ENCODE measurements around the gene ITIH1.

Gene ITIH1

GRCh38 chr3:52787672-52788625 lies 10.6 kb downstream of the ITIH1 start:
- TF ChIP-seq REST (IDR thresholded peaks at IDR 0.05; ENCODE audit: insufficient read depth in 1 of 2, low read depth in 2 of 2, low read length in 2 of 2) = no peak
- TF ChIP-seq TAF1 (IDR thresholded peaks at IDR 0.05; ENCODE audit: borderline replicate concordance, insufficient read depth, low read length) = no peak
- no peak for TF ChIP-seq POLR2AphosphoS5 (IDR thresholded peaks at IDR 0.05; ENCODE audit: low read depth, low read length)
- no peak for TF ChIP-seq FOXP2 (optimal IDR thresholded peaks at IDR 0.05; ENCODE audit: borderline replicate concordance, extremely low read depth, extremely low read length, insufficient read depth)
- no peak for TF ChIP-seq SIN3A (IDR thresholded peaks at IDR 0.05; ENCODE audit: borderline replicate concordance, insufficient read depth, low read length)

- no peak for TF ChIP-seq FOXP2 (optimal IDR thresholded peaks at IDR 0.05; ENCODE audit: borderline replicate concordance, extremely low read depth, extremely low read length, insufficient read depth)
These were observed 11.7 kb downstream of the ITIH1 start for GRCh38 chr3:52788890-52789745.

DNA sequence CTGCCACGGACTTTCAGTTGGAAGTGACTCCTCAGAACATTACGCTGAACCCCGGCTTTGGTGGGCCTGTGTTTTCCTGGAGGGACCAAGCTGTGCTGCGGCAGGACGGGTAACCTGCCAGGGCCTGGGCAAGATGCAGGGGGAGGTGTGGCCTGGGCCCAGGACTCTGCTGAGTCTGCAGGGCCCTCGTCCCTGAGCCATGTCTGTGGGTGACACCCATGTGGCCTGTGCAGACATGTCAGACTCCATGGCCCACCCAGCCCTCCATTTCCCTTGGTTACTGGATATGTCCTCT lies 12.3 kb downstream of the ITIH1 start:
- no peak for TF ChIP-seq POLR2AphosphoS5 (IDR thresholded peaks at IDR 0.05; ENCODE audit: low read depth, low read length)
- no peak for TF ChIP-seq SIN3A (IDR thresholded peaks at IDR 0.05; ENCODE audit: borderline replicate concordance, insufficient read depth, low read length)
- no peak for TF ChIP-seq FOXP2 (optimal IDR thresholded peaks at IDR 0.05; ENCODE audit: borderline replicate concordance, extremely low read depth, extremely low read length, insufficient read depth)
- no peak for TF ChIP-seq REST (IDR thresholded peaks at IDR 0.05; ENCODE audit: insufficient read depth in 1 of 2, low read depth in 2 of 2, low read length in 2 of 2)
- TF ChIP-seq TAF1 (IDR thresholded peaks at IDR 0.05; ENCODE audit: borderline replicate concordance, insufficient read depth, low read length) = no peak

DNA sequence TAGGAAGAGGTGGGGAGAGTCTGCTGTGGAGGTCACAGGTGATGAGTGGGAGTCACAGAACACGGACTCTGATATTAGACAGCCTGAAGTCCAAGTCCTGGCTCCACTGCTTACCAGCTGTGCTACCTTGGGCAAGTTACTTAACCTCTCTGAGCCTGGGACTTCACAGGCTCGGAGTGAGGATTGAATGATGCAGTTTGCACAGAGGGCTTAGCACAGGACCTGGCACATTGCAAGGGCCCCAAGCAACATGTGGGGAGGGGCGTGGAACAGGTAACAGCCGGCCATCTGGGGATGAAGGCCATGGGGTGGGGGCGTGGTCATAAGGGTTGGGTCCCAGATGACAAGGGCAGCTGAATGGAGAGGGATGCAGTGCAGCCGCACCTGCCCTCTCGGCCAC lies 12.9 kb downstream of the ITIH1 start:
- TF ChIP-seq POLR2AphosphoS5 (IDR thresholded peaks at IDR 0.05; ENCODE audit: low read depth, low read length) = no peak
- TF ChIP-seq REST (IDR thresholded peaks at IDR 0.05; ENCODE audit: insufficient read depth in 1 of 2, low read depth in 2 of 2, low read length in 2 of 2) = no peak
- no peak for TF ChIP-seq SIN3A (IDR thresholded peaks at IDR 0.05; ENCODE audit: borderline replicate concordance, insufficient read depth, low read length)
- no peak for TF ChIP-seq TAF1 (IDR thresholded peaks at IDR 0.05; ENCODE audit: borderline replicate concordance, insufficient read depth, low read length)
- TF ChIP-seq FOXP2 (optimal IDR thresholded peaks at IDR 0.05; ENCODE audit: borderline replicate concordance, extremely low read depth, extremely low read length, insufficient read depth) = no peak

DNA sequence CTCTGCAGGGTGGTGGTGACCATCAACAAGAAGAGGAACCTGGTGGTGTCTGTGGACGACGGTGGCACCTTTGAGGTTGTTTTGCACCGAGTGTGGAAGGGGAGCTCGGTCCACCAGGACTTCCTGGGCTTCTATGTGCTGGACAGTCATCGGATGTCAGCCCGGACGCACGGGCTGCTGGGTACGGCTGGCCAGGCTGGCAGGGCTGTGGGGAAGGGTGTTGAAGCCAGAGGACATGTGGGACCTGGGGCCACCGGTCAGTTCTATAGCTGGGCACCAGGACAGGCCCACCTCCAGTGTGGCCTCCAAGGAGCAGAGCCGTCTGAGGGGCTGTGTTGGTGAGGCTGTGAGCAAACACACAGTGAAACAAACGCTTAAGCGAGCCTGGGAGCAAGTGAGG lies 13.3 kb downstream of the ITIH1 start:
- TF ChIP-seq POLR2AphosphoS5 (IDR thresholded peaks at IDR 0.05; ENCODE audit: low read depth, low read length) (no peak), TAF1 (IDR thresholded peaks at IDR 0.05; ENCODE audit: borderline replicate concordance, insufficient read depth, low read length) (no peak), SIN3A (IDR thresholded peaks at IDR 0.05; ENCODE audit: borderline replicate concordance, insufficient read depth, low read length) (no peak), FOXP2 (optimal IDR thresholded peaks at IDR 0.05; ENCODE audit: borderline replicate concordance, extremely low read depth, extremely low read length, insufficient read depth) (no peak)
